NCI-H345 treated with DMSO at 0.1 percent for 48 hours (cell line): ENCODE results near the gene FAM53A.

Experiments
- DNase-seq: peaks from one replicate; lab custom pipeline; 2025; ENCODE audit not compliant: unreplicated experiment; lab: John Stamatoyannopoulos, UW

Gene FAM53A

GRCh38 chr4:1595789-1596325, 88.3 kb downstream of the FAM53A start:
- DNase-seq, result no peak

GRCh38 chr4:1594871-1595788, 89.0 kb downstream of the FAM53A start:
- no peak for DNase-seq

DNA sequence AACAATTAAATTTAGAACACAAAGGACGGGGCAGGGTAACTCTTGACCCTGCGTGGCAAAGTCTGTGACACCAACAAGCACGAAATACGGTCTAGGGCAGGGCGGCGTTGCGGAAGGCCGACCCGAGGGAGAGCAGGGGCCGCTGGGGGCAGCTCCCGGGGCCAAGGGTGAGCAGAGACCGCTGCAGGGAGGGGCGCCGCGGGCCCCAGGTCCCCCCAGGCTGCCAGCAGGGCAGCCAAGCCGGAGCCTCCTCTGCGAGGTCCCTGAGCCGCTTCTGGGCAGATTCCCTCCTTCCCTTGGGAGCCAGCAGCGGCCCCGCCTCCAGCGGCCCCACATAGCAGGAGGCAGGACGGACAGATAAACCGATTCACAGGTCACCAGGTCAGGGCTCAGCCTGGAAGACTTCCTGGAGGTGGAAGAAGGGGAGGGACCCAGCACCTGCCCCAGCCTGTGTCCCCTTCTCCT, 90.2 kb downstream of the FAM53A start:
- no peak for DNase-seq

- DNase-seq, result no peak
Measured at GRCh38 chr4:1593458-1593857, 90.7 kb downstream of the FAM53A start.

GRCh38 chr4:1592709-1593417, 91.2 kb downstream of the FAM53A start:
- DNase-seq, result no peak

GRCh38 chr4:1592068-1592708, 91.9 kb downstream of the FAM53A start:
- no peak for DNase-seq

GRCh38 chr4:1591107-1591506, 93.0 kb downstream of the FAM53A start:
- DNase-seq, result no peak

- no peak for DNase-seq
Measured at GRCh38 chr4:1590244-1590643, 93.9 kb downstream of the FAM53A start.
